ENCODE data around the gene CLIC6.

Gene CLIC6

GRCh38 chr21:34700605-34701004 is 31.8 kb downstream of the CLIC6 start:
- no peak overlapping the region for H3K9ac ChIP-seq
- no peak overlapping the region for H3K4me3 ChIP-seq
- no peak overlapping the region for H3K4me2 ChIP-seq

GRCh38 chr21:34701726-34702125 is 32.9 kb downstream of the CLIC6 start:
- no peaks in the 10 kb centered on the region for H3K36me3 ChIP-seq
- H4K20me1 ChIP-seq, result no peaks in the 10 kb centered on the region
- no peaks in the 10 kb centered on the region for H3K27me3 ChIP-seq
- no peak overlapping the region for H3K9ac ChIP-seq
- H3K27ac ChIP-seq, result no peak overlapping the region
- no peaks in the 10 kb centered on the region for H3K4me1 ChIP-seq
- no peak for TF ChIP-seq Cebpa-rat (IDR thresholded peaks at IDR 0.05)
- H3K4me3 ChIP-seq, result no peak overlapping the region
- no peaks in the 10 kb centered on the region for H3K9me3 ChIP-seq
- H3K4me2 ChIP-seq, result no peak overlapping the region

More at GRCh38 chr21:34700605-34701004, 31.8 kb downstream of the CLIC6 start:
- no peaks in the 10 kb centered on the region for H4K20me1 ChIP-seq
- no peak overlapping the region for H3K27ac ChIP-seq
- H3K4me1 ChIP-seq, result no peaks in the 10 kb centered on the region
- H3K36me3 ChIP-seq, result no peaks in the 10 kb centered on the region
- H3K9me3 ChIP-seq, result no peaks in the 10 kb centered on the region
- no peak for TF ChIP-seq Cebpa-rat (IDR thresholded peaks at IDR 0.05)
- H3K27me3 ChIP-seq, result no peaks in the 10 kb centered on the region

- Histone ChIP-seq H3K4me2 (no peak overlapping the region), H4K20me1 (no peaks in the 10 kb centered on the region), H3K27ac (no peak overlapping the region), H3K36me3 (no peaks in the 10 kb centered on the region), H3K4me1 (peaks cover under 1% of the 10 kb centered on the region; the same call in 1 of the 2 replicates), H3K9ac (no peak overlapping the region), H3K27me3 (no peaks in the 10 kb centered on the region), H3K4me3 (no peak overlapping the region), H3K9me3 (no peaks in the 10 kb centered on the region)
- no peak for TF ChIP-seq Cebpa-rat (IDR thresholded peaks at IDR 0.05)
These were observed 33.8 kb downstream of the CLIC6 start for GRCh38 chr21:34702341-34703170.

GRCh38 chr21:34703571-34703970 is 34.8 kb downstream of the CLIC6 start:
- Histone ChIP-seq H4K20me1 (no peaks in the 10 kb centered on the region), H3K27me3 (no peaks in the 10 kb centered on the region), H3K4me3 (no peak overlapping the region), H3K4me2 (no peak overlapping the region), H3K27ac (no peak overlapping the region), H3K4me1 (peaks cover 7% of the 10 kb centered on the region), H3K9me3 (no peaks in the 10 kb centered on the region), H3K9ac (no peak overlapping the region), H3K36me3 (no peaks in the 10 kb centered on the region)
- no peak for TF ChIP-seq Cebpa-rat (IDR thresholded peaks at IDR 0.05)

GRCh38 chr21:34704119-34704518 is 35.3 kb downstream of the CLIC6 start:
- Histone ChIP-seq H3K9ac (no peak overlapping the region), H3K4me2 (no peak overlapping the region), H3K36me3 (no peaks in the 10 kb centered on the region), H3K4me1 (peaks cover 7% of the 10 kb centered on the region), H4K20me1 (no peaks in the 10 kb centered on the region), H3K27ac (no peak overlapping the region), H3K27me3 (no peaks in the 10 kb centered on the region), H3K4me3 (no peak overlapping the region), H3K9me3 (no peaks in the 10 kb centered on the region)
- TF ChIP-seq Cebpa-rat (IDR thresholded peaks at IDR 0.05), result no peak

- no peak for TF ChIP-seq Cebpa-rat (IDR thresholded peaks at IDR 0.05)
- no peak overlapping the region for H3K27ac ChIP-seq
These were observed 36.2 kb downstream of the CLIC6 start for GRCh38 chr21:34705011-34705410.

GRCh38 chr21:34706337-34706736 is 37.5 kb downstream of the CLIC6 start:
- Histone ChIP-seq H3K4me2 (no peak overlapping the region), H3K27ac (no peak overlapping the region), H3K9me3 (no peaks in the 10 kb centered on the region), H3K9ac (no peak overlapping the region), H3K4me1 (peaks cover 7% of the 10 kb centered on the region), H3K27me3 (no peaks in the 10 kb centered on the region), H4K20me1 (no peaks in the 10 kb centered on the region), H3K36me3 (no peaks in the 10 kb centered on the region), H3K4me3 (no peak overlapping the region)
- TF ChIP-seq Cebpa-rat (IDR thresholded peaks at IDR 0.05), result no peak

More at GRCh38 chr21:34705011-34705410, 36.2 kb downstream of the CLIC6 start:
- Histone ChIP-seq H3K27me3 (no peaks in the 10 kb centered on the region), H3K4me2 (no peak overlapping the region), H3K9ac (no peak overlapping the region), H3K9me3 (no peaks in the 10 kb centered on the region), H3K4me1 (peaks cover 7% of the 10 kb centered on the region), H3K36me3 (no peaks in the 10 kb centered on the region), H4K20me1 (no peaks in the 10 kb centered on the region), H3K4me3 (no peak overlapping the region)

GRCh38 chr21:34707876-34708325 is 39.1 kb downstream of the CLIC6 start:
- H3K4me1 ChIP-seq, result peaks cover 7% of the 10 kb centered on the region
- no peaks in the 10 kb centered on the region for H4K20me1 ChIP-seq
- peak overlapping the region; percentile 31 for H3K4me2 ChIP-seq
- H3K9me3 ChIP-seq, result no peaks in the 10 kb centered on the region
- no peaks in the 10 kb centered on the region for H3K36me3 ChIP-seq
- H3K27me3 ChIP-seq, result no peaks in the 10 kb centered on the region
- H3K4me3 ChIP-seq, result no peak overlapping the region
- TF ChIP-seq Cebpa-rat (IDR thresholded peaks at IDR 0.05), result no peak
- no peak overlapping the region for H3K9ac ChIP-seq
- H3K27ac ChIP-seq, result no peak overlapping the region

- Histone ChIP-seq H3K4me1 (no peaks in the 10 kb centered on the region), H3K9ac (no peak overlapping the region), H4K20me1 (no peaks in the 10 kb centered on the region), H3K27me3 (no peaks in the 10 kb centered on the region), H3K4me3 (no peak overlapping the region), H3K27ac (no peak overlapping the region), H3K9me3 (no peaks in the 10 kb centered on the region), H3K4me2 (no peak overlapping the region), H3K36me3 (no peaks in the 10 kb centered on the region)
- TF ChIP-seq Cebpa-rat (IDR thresholded peaks at IDR 0.05), result no peak
These were observed 44.8 kb downstream of the CLIC6 start for GRCh38 chr21:34713621-34714020.

- H4K20me1 ChIP-seq, result no peaks in the 10 kb centered on the region
- H3K4me1 ChIP-seq, result no peaks in the 10 kb centered on the region
- TF ChIP-seq Cebpa-rat (IDR thresholded peaks at IDR 0.05), result no peak
- H3K9ac ChIP-seq, result no peak overlapping the region
- no peaks in the 10 kb centered on the region for H3K9me3 ChIP-seq
- H3K27ac ChIP-seq, result no peak overlapping the region
- no peaks in the 10 kb centered on the region for H3K36me3 ChIP-seq
- H3K27me3 ChIP-seq, result no peaks in the 10 kb centered on the region
- H3K4me3 ChIP-seq, result no peak overlapping the region
- no peak overlapping the region for H3K4me2 ChIP-seq
These were observed 46.7 kb downstream of the CLIC6 start for GRCh38 chr21:34715518-34715917.

All from BLaER1 (cell line).